GM12878 (cell line): ENCODE measurements around the gene UBASH3B. TPM values are rescaled to one million over a fixed set of nuclear protein-coding genes. Genes with fewer than 3 reads are reported as not detected.

Source experiments
- ATAC-seq: fragments of 200-7000 bp; cut with Tn5 transposase; 3 replicates; pipeline ENCODE4 v1.9.1; 2020; ENCODE audit warnings: mild to moderate bottlenecking, moderate library complexity
- BruUV-seq: library from RNA; stranded (reverse); fragments of 400-500 nt; replicated peaks from 2 replicates; lab custom pipeline; 2021; lab: Mats Ljungman, UMichigan
- CTCF ChIA-PET: fragments of 300-600 bp; sonication (Branson Sonifier 250); formaldehyde crosslinking; extraction: SDS; loops from one replicate; lab custom pipeline; 2021; ENCODE audit warnings: inconsistent platforms; lab: Yijun Ruan, JAX
- POLR2A ChIA-PET: fragments of 350-600 bp; formaldehyde crosslinking; extraction: SDS; loops from one replicate; lab custom pipeline; 2021; ENCODE audit warnings: inconsistent platforms; lab: Charles Lee
- RAD21 ChIA-PET: fragments of 300-600 bp; sonication (Branson Sonifier 250); formaldehyde crosslinking; loops from one replicate; lab custom pipeline; 2023; ENCODE audit warnings: antibody characterized with exemption; ENCODE audit not compliant: unreplicated experiment; lab: Charles Lee
- SMC1A ChIA-PET: fragments of 300-600 bp; sonication (Branson Sonifier 250); formaldehyde crosslinking; loops from one replicate; lab custom pipeline; 2023; ENCODE audit not compliant: unreplicated experiment, uncharacterized antibody; lab: Charles Lee
- DNase-seq: peaks from one replicate; pipeline ENCODE4 v3.0.0-alpha.2; 2011; ENCODE audit warnings: low read depth, low spot score
- FAIRE-seq: peaks from 3 replicates; lab custom pipeline; 2011; peaks lifted over from hg19 to GRCh38; lab: Jason Lieb, UNC
- H2AFZ ChIP-seq: 2 replicates; pipeline ENCODE4 v1.6.0; 2011; ENCODE audit warnings: low read depth, low read length, control low read depth; ENCODE audit not compliant: control insufficient read depth
- H3K27ac ChIP-seq: 2 replicates; pipeline ENCODE4 v1.5.1; 2011; ENCODE audit warnings: control low read depth; ENCODE audit not compliant: control insufficient read depth, insufficient read depth
- H3K27me3 ChIP-seq, 2 experiments: replicated peaks in 1 of 2; 2 replicates each; pipeline versions ENCODE4 v1.6.0 to v1.6.1; 2011; ENCODE audit warnings: low read length in 1 of 2; ENCODE audit not compliant: control insufficient read depth in 2 of 2, insufficient read depth in 2 of 2
- H3K36me3 ChIP-seq, 2 experiments: 2 replicates each; pipeline ENCODE4 v1.5.1; 2011; ENCODE audit warnings: low read length in 1 of 2; ENCODE audit not compliant: control insufficient read depth in 2 of 2, insufficient read depth in 2 of 2
- H3K4me1 ChIP-seq: 2 replicates; pipeline ENCODE4 v1.6.1; 2011; ENCODE audit warnings: mild to moderate bottlenecking, low read length, moderate library complexity, mixed read lengths; ENCODE audit not compliant: control insufficient read depth, insufficient read depth
- H3K4me2 ChIP-seq: 2 replicates; pipeline ENCODE4 v1.6.0; 2011; ENCODE audit warnings: control low read depth; ENCODE audit not compliant: control insufficient read depth, insufficient read depth
- H3K4me3 ChIP-seq: fragments of 200-600 bp; sonication (generic); 2 replicates; pipeline ENCODE4 v1.5.1; 2016
- H3K79me2 ChIP-seq: 2 replicates; pipeline ENCODE4 v1.6.0; 2011; ENCODE audit warnings: low read length; ENCODE audit not compliant: control insufficient read depth, insufficient read depth
- H3K9ac ChIP-seq: 2 replicates; pipeline ENCODE4 v1.8.0; 2011; ENCODE audit warnings: low read length, control low read depth, mixed read lengths; ENCODE audit not compliant: control insufficient read depth, insufficient read depth
- H3K9me3 ChIP-seq: replicated peaks from 3 replicates; pipeline ENCODE4 v1.5.1; 2011; ENCODE audit warnings: mild to moderate bottlenecking, low read length; ENCODE audit not compliant: control insufficient read depth, insufficient read depth
- H4K20me1 ChIP-seq: 2 replicates; pipeline ENCODE4 v1.6.0; 2011; ENCODE audit not compliant: control insufficient read depth, insufficient read depth
- BCL3 ChIP-seq: IDR thresholded peaks from 2 replicates; pipeline ENCODE4 v1.6.1; 2011; ENCODE audit warnings: borderline replicate concordance, low read depth, mild to moderate bottlenecking, moderate library complexity, low read length; ENCODE audit not compliant: insufficient read depth, poor library complexity, severe bottlenecking
- CBX5 ChIP-seq: sonication (generic); IDR thresholded peaks from 2 replicates; pipeline ENCODE4 v1.6.1; 2016; ENCODE audit warnings: low read depth, moderate library complexity, mild to moderate bottlenecking, inconsistent platforms
- KLF5 ChIP-seq: fragments of 450-650 bp; IDR thresholded peaks from 2 replicates; pipeline ENCODE4 v1.6.1; 2014; ENCODE audit warnings: mild to moderate bottlenecking; ENCODE audit not compliant: partially characterized antibody
- NBN ChIP-seq: fragments of 450-650 bp; IDR thresholded peaks from 2 replicates; pipeline ENCODE4 v1.6.1; 2016
- NKRF ChIP-seq: fragments of 450-650 bp; conservative IDR thresholded peaks from 2 replicates; pipeline ENCODE4 v1.6.1; 2017; ENCODE audit warnings: mild to moderate bottlenecking, moderate library complexity
- RAD51 ChIP-seq: fragments of 450-650 bp; IDR thresholded peaks from 2 replicates; pipeline ENCODE4 v1.6.1; 2016; ENCODE audit warnings: moderate library complexity, mild to moderate bottlenecking, inconsistent platforms
- YY1 ChIP-seq: IDR thresholded peaks from 2 replicates; pipeline ENCODE4 v1.6.1; 2011; ENCODE audit warnings: low read depth, mild to moderate bottlenecking, low read length
- WGBS: methylation state at CpG from one replicate; pipeline ENCODE4 v1.1.6; 2016; ENCODE audit warnings: low lambda C conversion rate; ENCODE audit not compliant: insufficient replicate concordance, insufficient coverage; ENCODE audit errors: missing lambda C conversion rate; 5-methylcytosine and 5-hydroxymethylcytosine counted together
- in situ Hi-C: fragments of 300-500 bp; cut with MboI; formaldehyde crosslinking; loops from 9 replicates; pipeline ENCODE4 v1.14.3; 2018; ENCODE audit warnings: mixed read lengths
- intact Hi-C: fragments of 100-400 bp; cut with micrococcal nuclease; formaldehyde crosslinking; loops from one replicate; pipeline ENCODE4 v1.14.2; 2022; ENCODE audit not compliant: unreplicated experiment
- polyA plus RNA-seq, 11 experiments: library from polyadenylated mRNA; depleted of rRNA in 4 of 11; unstranded in 6 of 11; stranded (reverse) in 5 of 11; fragments of >200 nt; fragmentation: Nextera tagmentation in 4 of 11; fragmentation: Illumina TruSeq in 1 of 11; extraction: Ambion mirVana in 4 of 11; extraction: Trizol in 1 of 11; gene quantifications; 1 replicate in 1 of 11; 2 replicates in 10 of 11; pipeline versions ENCODE4 v1.2.1 to v1.2.3, GENCODE V29; 2011 to 2016; ENCODE audit warnings: inconsistent platforms in 2 of 11, missing spikeins in 2 of 11, low read depth in 1 of 11
- total RNA-seq, 4 experiments: library from RNA; depleted of rRNA in 3 of 4; stranded (reverse); fragments of >200 nt in 3 of 4; fragmentation: Illumina TruSeq in 1 of 4; extraction: Trizol in 1 of 4; gene quantifications; 2 replicates each; pipeline versions ENCODE4 v1.2.1 to v1.2.3, GENCODE V29; 2013 to 2021
- TF ChIP-seq, protein P1 (sequence below): fragments of 450-650 bp; formaldehyde crosslinking; IDR thresholded peaks from 2 replicates; pipeline ENCODE4 v1.4.0; 2020; ENCODE audit warnings: mild to moderate bottlenecking, moderate library complexity

The UBASH3B gene
- total and polyA plus RNA-seq, 10 of the 15 experiments (the other 5 are each of a cell fraction or from before 2014, with no cell fraction given) = 0.18 to 3.3 (median 0.57) TPM

- intact Hi-C loops = no loop called here
- Histone ChIP-seq H3K9me3 (no peaks in the 10 kb centered on the region), H3K9ac (no peak overlapping the region), H3K4me1 (peaks cover 12% of the 10 kb centered on the region), H3K27me3 (peaks cover 0 to 1% of the 10 kb centered on the region in 2 experiments; a peak in 2 of 4 replicates), H3K4me2 (no peak overlapping the region), H4K20me1 (no peaks in the 10 kb centered on the region), H3K36me3 (no peaks in the 10 kb centered on the region), H3K27ac (no peak overlapping the region), H2AFZ (no peak overlapping the region), H3K79me2 (no peaks in the 10 kb centered on the region), H3K4me3 (no peak overlapping the region)
- in situ Hi-C loops = no loop called here
- ATAC-seq = no peak
- TF ChIP-seq BCL3 (no peak), NKRF (no peak), NBN (no peak), CBX5 (no peak), KLF5 (no peak), YY1 (no peak), RAD51 (no peak)
- TF ChIP-seq, protein P1, sequence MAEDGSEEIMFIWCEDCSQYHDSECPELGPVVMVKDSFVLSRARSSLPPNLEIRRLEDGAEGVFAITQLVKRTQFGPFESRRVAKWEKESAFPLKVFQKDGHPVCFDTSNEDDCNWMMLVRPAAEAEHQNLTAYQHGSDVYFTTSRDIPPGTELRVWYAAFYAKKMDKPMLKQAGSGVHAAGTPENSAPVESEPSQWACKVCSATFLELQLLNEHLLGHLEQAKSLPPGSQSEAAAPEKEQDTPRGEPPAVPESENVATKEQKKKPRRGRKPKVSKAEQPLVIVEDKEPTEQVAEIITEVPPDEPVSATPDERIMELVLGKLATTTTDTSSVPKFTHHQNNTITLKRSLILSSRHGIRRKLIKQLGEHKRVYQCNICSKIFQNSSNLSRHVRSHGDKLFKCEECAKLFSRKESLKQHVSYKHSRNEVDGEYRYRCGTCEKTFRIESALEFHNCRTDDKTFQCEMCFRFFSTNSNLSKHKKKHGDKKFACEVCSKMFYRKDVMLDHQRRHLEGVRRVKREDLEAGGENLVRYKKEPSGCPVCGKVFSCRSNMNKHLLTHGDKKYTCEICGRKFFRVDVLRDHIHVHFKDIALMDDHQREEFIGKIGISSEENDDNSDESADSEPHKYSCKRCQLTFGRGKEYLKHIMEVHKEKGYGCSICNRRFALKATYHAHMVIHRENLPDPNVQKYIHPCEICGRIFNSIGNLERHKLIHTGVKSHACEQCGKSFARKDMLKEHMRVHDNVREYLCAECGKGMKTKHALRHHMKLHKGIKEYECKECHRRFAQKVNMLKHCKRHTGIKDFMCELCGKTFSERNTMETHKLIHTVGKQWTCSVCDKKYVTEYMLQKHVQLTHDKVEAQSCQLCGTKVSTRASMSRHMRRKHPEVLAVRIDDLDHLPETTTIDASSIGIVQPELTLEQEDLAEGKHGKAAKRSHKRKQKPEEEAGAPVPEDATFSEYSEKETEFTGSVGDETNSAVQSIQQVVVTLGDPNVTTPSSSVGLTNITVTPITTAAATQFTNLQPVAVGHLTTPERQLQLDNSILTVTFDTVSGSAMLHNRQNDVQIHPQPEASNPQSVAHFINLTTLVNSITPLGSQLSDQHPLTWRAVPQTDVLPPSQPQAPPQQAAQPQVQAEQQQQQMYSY (CRISPR knock-in tag) = no peak
- no TSS peak for BruUV-seq
- CTCF ChIA-PET = no interaction called here
- POLR2A ChIA-PET = no interaction called here
- 99% methylated on average over 7 of the region's 9 CpGs for WGBS
- RAD21 ChIA-PET = no interaction called here
- DNase-seq = no peak
- no peak for FAIRE-seq
- SMC1A ChIA-PET = interaction anchor here (0.7 to 1.2 kb wide), 3 partner anchors 20 to 30 kb away, joined by 3 to 4 read pairs (median 3); no protein-coding TSS in a partner anchor
Observed at GRCh38 chr11:122726028-122726427, 70.5 kb downstream of the UBASH3B start.
